ENCODE measurements around the gene LHX3. TPM values are rescaled to one million over a fixed set of nuclear protein-coding genes. Genes with fewer than 3 reads are reported as not detected.
"Not testable (repeated sequence)": the region's sequence is repeated elsewhere in the genome, so short reads cannot be mapped to it uniquely, and the experiment has no call there.

LHX3 gene
- polyA plus RNA-seq, 3 donors: not detected

DNA sequence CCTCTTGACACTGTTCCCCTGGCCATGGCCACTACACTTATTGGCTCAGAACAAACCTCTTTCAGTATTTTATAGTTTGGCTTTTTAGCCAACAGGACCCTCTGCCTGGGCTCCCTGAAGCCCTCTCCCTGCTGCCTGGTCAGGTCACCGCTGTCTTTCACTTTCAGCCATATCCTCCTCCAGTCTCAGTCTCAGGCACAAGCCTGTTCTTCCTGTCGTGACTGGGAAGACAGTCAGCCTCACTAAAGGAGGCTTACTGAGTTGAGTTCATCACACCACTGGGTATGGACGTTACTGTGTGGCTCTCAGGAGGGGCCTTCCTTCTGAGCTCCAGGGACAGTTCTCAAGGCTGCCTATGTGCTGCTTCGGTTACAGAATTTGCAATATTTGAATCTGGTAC is 38.7 kb upstream of the LHX3 start:
- no peak for DNase-seq (ENCODE audit: extremely low read depth in 1 of 11, low read depth in 9 of 11, low spot score in 4 of 11)

DNA sequence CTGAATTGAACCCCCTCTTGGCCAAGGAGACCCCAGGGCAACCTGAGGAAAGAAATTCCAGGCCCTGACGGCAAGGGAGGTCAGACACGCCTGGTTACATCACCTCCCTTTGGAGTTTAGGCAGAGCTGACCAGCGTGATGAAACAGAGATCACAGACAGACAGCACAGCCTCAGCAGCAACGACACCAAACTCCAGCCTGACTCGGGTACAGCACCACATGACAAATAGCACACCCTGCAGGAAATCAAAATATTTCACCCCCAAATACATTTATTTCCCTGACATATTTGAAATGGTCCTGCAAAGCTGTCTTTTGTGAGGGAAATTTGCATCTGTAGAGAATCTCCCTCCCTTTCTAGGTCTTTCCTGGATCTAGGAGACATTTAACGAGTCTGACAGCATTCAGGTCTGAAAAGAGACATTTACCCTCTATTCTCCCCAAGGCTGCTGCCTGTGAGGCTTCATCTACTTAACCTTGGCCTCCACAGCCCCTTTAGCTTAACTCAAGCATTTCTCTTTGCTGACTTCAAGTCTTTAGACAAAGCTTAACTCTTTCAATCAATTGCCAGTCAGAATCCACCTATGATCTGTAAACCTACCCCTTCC is 38.1 kb upstream of the LHX3 start:
- DNase-seq (ENCODE audit: extremely low read depth in 1 of 11, low read depth in 9 of 11, low spot score in 4 of 11): no peak

DNA sequence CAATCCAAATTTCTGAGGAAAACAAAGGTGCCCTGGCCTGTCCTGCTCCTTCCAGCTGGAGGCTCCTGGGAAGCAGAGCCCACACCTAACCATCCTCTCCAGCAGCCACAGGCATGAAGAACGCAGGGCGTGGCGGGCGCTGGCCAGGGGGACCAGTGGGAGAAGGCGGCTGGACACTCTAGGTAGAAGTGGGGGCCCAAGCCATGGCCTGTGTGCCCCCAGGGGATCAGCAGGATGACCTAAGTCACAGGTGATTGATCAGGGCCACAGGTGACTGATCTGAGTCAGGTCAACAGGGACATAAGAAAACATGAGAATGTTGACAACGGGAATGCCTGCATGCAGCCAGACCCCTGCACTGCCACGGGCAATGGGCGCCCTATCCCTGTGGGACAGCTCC is 37.3 kb upstream of the LHX3 start:
- DNase-seq (ENCODE audit: extremely low read depth in 1 of 11, low read depth in 9 of 11, low spot score in 4 of 11): no peak

DNA sequence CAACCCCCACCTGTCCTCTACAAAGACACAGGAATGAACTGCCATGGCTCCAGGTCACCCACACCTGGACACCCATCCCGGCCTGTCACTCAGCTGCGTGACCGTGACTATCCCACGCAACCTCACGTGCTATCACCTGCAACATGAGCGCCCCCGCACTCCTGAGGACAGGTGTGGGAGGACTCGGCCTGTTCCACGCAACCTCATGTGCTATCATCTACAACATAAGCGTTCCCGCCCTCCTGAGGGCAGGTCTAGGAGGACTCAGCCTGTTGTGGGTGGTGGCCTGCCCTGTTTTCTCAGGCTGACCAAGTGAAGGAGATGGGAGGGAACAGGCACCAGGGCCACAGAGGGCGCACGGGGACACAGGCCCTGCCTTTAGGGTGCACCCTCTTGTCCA is 36.6 kb upstream of the LHX3 start:
- DNase-seq (ENCODE audit: extremely low read depth in 1 of 11, low read depth in 9 of 11, low spot score in 4 of 11): no peak

DNA sequence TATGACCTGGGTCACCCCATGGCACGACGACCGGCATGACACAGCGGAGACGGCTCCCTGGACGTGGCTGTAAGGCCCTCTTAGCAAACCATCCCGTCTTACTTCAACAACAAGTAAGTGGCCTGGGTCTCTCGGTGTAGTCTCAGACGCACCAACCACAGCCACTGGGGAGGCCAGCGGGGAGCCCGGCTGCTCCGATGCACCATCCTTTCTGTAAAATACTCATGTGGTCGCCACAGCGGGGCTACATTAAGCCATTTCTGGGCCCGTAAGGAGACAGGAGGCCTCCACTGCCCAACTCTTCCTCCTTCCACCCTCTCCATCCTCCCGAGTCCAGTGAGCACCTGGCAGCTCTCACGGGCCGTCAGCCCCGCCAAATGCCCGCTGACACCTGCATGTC is 36.0 kb upstream of the LHX3 start:
- no peak for DNase-seq (ENCODE audit: extremely low read depth in 1 of 11, low read depth in 9 of 11, low spot score in 4 of 11)

DNA sequence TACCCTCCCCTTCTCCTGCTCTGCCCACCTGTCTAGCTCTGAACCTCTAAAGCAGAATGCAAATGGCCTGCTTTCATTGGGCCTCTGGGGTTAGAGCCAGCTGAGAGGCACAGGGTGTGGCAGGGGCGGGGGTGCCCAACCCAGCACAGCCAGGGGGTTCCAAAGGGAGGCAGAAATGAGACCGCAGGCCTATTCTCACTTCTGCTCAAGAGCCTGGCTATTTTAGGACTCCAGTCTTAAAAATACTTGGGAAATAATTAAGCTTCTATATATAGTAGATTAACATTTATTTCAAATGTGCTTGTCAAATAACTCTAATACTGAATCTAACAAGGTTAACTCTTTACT is 35.0 kb upstream of the LHX3 start:
- no peak for DNase-seq (ENCODE audit: extremely low read depth in 1 of 11, low read depth in 9 of 11, low spot score in 4 of 11)

DNA sequence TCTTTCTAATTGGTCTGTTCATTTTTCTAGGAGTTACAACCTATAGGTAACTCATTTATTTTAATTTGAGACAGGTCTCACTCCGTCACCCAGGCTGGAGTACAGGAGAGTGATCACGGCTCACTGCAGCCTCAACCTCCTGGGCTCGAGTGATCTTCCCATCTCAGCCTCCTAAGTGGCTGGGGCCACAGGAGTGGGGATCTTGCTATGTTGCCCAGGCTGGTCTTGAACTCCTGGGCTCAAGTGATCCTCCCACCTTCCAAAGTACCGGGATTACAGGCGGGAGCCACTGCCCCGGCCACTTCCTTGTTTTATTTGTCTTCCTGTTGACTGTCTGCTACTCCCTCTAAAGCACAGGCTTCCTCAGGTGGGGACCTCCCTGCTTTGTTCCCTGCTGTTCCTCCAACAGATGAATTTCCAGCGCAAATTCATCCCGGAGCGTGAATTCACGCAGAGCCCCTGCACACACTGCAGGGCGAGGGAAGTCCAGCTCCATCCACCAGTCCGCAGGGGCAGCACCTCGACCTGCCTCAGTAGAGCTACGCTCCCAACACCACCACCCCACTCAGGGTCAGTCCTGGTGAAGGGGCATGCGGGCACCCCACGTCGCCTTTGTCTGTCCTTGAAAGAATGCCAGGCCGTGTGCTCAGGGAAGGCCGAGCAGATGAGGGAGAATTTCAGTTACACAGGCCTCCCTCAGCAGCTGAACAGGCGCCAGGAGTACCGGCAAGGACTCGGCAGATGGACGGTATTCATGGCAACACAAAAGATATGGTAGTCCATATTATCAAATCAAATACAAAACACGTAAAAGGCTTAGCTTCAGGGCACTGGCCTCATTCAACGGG is 34.4 kb upstream of the LHX3 start:
- DNase-seq (ENCODE audit: extremely low read depth in 1 of 11, low read depth in 9 of 11, low spot score in 4 of 11): no peak

DNA sequence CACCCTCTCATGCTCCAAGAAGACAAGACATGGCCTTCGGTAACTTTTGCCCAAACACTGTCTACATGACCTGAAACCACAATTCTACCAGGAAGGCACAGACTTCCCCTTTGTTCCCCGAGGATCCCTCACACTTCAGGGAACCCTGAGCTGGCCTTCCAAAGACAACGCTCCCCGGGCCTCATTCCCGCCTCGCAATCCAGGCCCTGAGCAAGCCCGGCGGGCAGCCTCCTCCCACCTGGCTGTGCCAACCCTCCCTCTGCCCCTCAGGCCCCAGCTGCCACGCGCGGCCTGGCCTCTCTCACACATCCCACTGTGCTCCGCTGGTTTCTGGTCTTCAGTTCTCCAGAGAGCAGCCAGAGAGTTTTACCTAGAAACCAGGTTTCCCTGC is 33.4 kb upstream of the LHX3 start:
- DNase-seq (ENCODE audit: extremely low read depth in 1 of 11, low read depth in 9 of 11, low spot score in 4 of 11): no peak

DNA sequence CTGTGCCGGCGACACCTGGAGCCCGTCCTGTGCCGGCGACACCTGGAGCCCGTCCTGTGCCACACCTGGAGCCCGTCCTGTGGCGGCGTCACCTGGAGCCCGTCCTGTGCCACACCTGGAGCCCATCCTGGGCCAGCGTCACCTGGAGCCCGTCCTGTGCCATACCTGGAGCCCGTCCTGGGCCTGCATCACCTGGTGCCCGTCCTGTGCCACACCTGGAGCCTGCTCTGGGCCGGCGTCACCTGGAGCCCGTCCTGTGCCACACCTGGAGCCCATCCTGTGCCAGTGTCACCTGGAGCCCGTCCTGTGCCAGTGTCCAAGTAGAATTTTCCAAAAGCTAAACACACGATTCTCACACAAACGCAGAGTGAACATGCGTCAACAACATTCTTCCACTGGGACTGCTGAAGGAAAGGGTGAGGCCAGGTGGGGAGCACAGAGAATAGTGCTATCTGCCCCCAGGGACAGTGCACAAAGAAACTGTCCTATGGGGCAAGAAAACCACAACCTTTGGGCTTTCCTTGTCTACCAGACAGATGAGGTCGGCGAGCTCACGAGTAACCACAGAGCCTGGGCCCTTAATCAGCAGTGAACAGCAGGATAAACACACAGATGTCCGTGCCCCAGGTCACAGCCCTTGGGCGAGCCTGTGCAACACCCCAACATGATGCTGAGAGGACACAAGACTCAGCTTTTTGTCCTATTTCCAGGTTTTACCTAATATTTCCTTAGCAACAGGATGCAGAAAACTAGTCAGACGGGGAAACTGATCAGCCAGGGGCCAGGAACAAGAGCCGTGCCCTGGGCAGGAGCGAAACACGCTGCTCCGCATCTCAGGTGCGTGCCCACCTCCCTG is 32.8 kb upstream of the LHX3 start:
- DNase-seq (ENCODE audit: extremely low read depth in 1 of 11, low read depth in 9 of 11, low spot score in 4 of 11): no peak

DNA sequence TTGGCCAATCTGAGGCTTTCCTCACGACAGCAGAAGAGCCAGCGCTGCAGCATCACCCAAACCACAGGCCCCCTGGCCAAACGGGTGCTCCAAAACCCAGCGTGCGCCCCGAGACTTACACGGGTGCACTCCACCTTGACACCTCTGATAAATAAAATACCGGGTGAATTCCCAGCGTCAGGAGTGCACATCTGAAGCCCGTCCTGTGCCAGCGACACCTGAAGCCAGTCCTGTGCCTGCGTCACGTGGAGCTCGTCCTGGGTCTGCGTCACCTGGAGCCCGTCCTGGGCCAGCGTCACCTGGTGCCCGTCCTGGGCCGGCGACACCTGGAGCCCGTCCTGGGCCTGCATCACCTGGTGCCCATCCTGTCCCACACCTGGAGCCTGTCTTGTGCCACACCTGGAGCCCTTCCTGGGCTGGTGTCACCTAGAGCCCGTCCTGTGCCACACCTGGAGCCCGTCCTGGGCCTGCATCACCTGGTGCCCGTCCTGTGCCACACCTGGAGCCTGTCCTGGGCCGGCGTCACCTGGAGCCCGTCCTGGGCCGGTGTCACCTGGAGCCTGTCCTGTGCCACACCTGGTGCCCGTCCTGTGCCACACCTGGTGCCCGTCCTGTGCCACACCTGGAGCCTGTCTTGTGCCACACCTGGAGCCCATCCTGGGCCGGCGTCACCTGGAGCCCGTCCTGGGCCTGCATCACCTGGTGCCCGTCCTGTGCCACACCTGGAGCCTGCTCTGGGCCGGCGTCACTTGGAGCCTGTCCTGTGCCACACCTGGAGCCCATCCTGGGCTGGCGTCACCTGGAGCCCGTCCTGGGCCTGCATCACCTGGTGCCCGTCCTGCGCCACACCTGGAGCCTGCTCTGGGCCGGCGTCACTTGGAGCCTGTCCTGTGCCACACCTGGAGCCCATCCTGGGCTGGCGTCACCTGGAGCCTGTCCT is 31.8 kb upstream of the LHX3 start:
- not testable (repeated sequence) for DNase-seq (ENCODE audit: extremely low read depth in 1 of 11, low read depth in 9 of 11, low spot score in 4 of 11)

DNA sequence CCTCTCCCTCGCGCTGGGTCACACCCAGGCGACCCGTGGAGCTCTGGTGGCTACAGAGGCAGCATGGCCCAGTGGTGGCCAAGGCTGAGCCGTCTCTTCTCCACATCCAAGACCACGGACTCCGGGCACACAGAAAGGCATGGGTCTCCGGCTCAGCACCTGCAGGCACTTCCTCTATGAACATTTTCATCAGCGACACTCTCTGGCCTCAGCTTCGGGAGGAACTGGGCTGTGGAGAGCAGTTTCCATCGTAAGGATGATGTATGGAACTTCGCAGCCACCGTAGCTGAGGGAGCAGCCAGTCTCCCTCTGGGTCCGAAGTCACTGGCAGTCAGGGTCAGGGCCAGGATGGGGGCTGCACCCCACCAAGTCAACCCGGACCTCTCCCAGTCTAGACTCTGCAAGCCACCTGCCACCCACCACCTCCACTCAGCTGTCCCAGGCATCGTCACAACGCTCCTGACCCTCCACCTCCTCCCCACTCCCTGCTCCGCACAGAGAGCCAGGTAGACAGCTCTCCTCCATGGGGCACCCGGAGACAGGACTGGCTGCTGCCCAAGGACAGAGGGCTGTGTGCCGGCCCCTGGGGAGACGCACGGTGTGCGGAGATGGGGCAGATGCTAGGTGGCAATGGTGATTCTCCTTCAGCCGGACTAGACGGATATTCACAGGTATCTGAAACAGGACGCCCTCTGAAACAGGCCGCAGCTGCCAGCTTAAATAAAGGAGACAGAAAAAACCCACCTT is 31.0 kb upstream of the LHX3 start:
- DNase-seq (ENCODE audit: extremely low read depth in 1 of 11, low read depth in 9 of 11, low spot score in 4 of 11): no peak

DNA sequence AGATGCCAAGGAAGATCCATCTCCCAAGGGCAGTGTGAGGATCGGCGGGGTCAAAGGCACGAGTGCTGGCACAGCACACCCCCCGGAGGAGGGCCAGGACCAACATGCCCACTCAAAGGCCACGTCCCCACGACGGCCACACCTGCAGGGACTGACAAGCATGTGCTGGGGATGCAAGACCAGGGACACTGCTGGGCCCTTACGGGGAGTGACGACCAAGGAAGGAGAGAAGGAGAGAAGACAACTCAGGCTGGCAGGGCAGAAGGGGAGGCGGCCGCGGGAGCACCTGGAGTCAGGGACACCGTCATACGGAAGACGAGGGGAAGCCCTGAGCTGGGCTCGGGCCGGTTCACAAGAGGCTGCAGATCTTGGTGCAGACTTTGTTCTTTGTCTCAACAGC is 30.2 kb upstream of the LHX3 start:
- DNase-seq (ENCODE audit: extremely low read depth in 1 of 11, low read depth in 9 of 11, low spot score in 4 of 11): no peak

DNA sequence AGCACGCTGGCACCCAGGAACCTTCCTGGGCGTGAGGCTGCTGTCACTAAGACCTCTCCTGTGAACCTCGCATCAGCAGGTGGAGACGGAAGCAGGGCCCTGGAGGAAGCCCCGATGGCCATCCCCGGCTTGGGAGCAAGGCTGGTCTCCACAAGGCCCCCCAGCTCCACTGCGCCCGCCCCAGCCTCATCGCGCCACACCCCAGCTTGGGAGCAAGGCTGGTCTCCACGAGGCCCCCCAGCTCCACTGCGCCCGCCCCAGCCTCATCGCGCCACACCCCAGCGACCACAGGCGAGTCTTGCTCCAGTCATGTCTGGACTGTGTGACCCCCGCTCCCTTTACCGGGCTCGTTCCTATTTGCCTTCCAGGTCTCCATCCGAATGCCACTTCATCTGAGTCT is 29.7 kb upstream of the LHX3 start:
- no peak for DNase-seq (ENCODE audit: extremely low read depth in 1 of 11, low read depth in 9 of 11, low spot score in 4 of 11)

DNA sequence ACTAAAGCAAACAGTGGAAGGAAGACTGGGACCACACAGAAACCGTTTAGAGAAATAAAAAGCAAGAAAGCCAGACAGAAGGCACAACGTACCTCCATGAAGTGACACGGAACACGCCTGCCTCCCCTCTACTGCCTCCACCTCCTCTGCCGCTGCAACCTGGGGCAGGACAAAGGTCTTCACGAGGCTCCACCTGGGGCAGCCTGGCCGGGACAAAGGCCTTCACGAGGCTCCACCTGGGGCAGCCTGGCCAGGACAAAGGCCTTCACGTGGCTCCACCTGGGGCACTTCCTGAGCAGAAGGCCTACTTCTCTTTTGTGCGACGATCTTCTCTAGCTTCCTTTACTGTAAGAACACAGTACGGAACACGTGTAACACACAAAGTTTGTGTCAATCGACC is 28.9 kb upstream of the LHX3 start:
- DNase-seq (ENCODE audit: extremely low read depth in 1 of 11, low read depth in 9 of 11, low spot score in 4 of 11): no peak

DNA sequence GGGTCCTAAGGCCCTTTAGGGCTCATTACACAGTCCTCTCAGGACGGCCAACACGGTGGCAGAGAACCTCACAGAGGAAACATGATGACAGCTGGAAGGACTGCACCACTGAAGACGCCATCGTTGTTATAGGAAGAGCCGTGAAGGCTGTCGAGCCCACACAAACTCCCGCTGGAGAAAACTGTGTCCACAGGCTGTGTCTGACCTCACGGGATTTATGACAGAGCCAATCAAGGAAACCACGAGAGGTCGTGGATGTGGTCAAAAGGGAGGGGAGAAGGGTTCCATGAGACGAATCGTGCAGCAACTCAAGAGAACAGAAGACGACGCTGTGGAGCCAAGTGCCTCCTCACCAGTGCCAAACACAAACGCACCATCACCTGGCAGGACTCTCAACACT is 28.5 kb upstream of the LHX3 start:
- no peak for DNase-seq (ENCODE audit: extremely low read depth in 1 of 11, low read depth in 9 of 11, low spot score in 4 of 11)

DNA sequence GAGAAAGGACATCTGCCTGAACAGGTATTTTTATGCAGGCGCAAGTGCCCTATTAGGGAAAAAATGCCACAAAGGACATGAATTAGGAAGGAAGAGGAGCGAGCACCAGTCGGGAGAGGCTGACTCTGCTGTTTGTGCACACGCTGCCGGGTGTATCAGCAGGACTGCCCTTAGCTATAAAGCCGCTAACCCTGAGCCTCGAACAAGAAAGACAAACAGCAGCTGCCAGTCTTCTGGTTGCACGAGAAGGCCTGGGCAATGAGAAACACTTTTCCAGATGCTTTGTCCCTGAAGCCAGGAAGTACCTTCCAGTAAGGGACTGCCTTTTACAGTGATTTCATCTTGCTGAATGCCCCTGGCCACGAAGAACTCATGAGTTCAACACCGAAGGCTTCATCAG is 28.0 kb upstream of the LHX3 start:
- DNase-seq (ENCODE audit: extremely low read depth in 1 of 11, low read depth in 9 of 11, low spot score in 4 of 11): peak in 3 of 11 donors; percentile 30 to 49 (median 40)

DNA sequence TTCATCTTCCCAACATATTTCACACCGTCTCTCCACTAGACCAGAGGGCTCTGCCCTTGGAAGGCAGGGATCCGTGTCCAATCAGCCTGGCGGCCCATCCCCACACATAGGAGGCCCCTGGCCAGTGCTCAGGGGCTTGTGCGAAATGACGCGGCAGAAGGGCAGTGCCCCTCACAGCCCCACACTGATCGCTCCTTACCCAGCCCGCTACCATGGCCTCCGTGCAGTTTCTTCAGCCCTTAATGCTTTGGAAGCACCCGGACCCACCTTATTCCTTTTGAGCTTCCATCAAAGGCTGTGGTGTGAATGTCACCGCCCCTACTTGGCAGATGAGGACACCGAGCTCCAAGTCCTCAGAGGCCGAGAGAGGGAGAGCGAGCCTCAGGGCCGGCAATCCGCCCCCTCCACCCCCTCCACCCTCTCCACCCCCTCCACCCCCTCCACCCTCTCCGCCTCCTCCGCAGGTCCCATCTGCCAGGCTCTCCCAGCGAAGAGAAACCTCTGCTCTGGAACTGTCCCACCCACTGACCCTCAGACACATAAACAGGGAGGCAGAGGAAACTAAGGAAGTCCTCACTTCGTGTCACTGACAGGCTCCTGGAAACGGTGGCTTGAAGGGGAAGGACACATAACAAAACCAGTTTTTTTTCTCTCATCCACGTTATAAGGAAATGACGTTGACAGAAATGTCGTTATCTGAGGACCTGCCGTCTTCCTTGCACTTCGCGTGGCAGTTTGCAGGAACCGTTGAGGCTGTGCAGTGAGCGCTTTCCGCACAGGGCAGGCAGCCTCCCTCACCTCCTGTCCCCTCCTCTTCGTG is 26.8 kb upstream of the LHX3 start:
- DNase-seq (ENCODE audit: extremely low read depth in 1 of 11, low read depth in 9 of 11, low spot score in 4 of 11): no peak

DNA sequence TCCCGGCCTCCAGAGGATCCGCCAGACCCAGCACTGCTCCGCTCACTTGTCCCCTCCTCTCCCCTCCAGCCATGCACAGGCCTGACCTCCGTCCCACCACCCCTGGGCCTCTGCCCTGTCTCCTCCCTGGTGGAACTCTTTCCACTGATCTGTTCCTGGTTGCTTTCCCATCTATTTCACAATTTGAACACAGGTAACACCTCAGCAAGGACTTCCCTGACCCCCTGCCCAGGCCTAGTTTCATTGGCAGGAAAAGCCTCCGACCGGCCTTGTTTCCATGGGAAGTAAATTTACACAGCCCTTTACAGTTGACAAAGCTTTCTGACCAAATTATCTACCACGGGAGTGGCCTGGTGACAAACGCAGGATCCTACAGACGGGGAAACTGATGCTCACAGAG is 25.8 kb upstream of the LHX3 start:
- DNase-seq (ENCODE audit: extremely low read depth in 1 of 11, low read depth in 9 of 11, low spot score in 4 of 11): no peak

Measured in renal cortex interstitium (tissue), 11 donors.